Vagina (tissue), 2 donors: Measurements from ENCODE around the gene TMEM134.
A peak's percentile ranks its signal among the peaks of the same experiment; 100 is the strongest.

ENCODE experiments used
- CTCF ChIP-seq, 3 experiments: fragments of 450-650 bp in 2 of 3; fragments of 200-600 bp in 1 of 3; sonication (generic) in 1 of 3; IDR thresholded peaks; one replicate each; pipeline ENCODE4 v1.5.1; 2017 to 2019; ENCODE audit warnings: antibody characterized with exemption in 3 of 3, mild to moderate bottlenecking in 2 of 3, moderate library complexity in 2 of 3
- POLR2AphosphoS5 ChIP-seq, 2 donors: sonication (generic); formaldehyde crosslinking; IDR thresholded peaks; one replicate each; pipeline ENCODE4 v1.9.0; 2017; ENCODE audit warnings: antibody characterized with exemption in 2 of 2, mild to moderate bottlenecking in 2 of 2, low read depth in 1 of 2; ENCODE audit not compliant: insufficient read depth in 1 of 2

GRCh38 chr11:67464411-67465188 is 4.5 kb downstream of the TMEM134 start:
- no peak for TF ChIP-seq CTCF (IDR thresholded peaks at IDR 0.05)
- TF ChIP-seq POLR2AphosphoS5 (IDR thresholded peaks at IDR 0.05; ENCODE audit: insufficient read depth in 1 of 2, low read depth in 1 of 2): peak in 1 of 2 donors; percentile 62
